Osteocyte (in vitro differentiated cells): Measurements from ENCODE around the gene EXTL1. TPM values are rescaled to one million over a fixed set of nuclear protein-coding genes. Genes with fewer than 3 reads are reported as not detected.
"Not testable (repeated sequence)": the region's sequence is repeated elsewhere in the genome, so short reads cannot be mapped to it uniquely, and the experiment has no call there.

Experiments
- DNase-seq: peaks from one replicate; pipeline ENCODE4 v3.0.0; 2021; ENCODE audit warnings: mixed read lengths; ENCODE audit not compliant: unreplicated experiment; ENCODE audit errors: extremely low spot score
- H3K27ac Mint-ChIP-seq: one replicate; pipeline ENCODE4 v1.8.0; 2021; ENCODE audit warnings: mild to moderate bottlenecking, mixed read lengths; ENCODE audit not compliant: unreplicated experiment
- H3K27me3 Mint-ChIP-seq: one replicate; pipeline ENCODE4 v1.8.0; 2021; ENCODE audit warnings: mixed read lengths; ENCODE audit not compliant: unreplicated experiment
- H3K36me3 Mint-ChIP-seq: one replicate; pipeline ENCODE4 v1.8.0; 2021; ENCODE audit warnings: mixed read lengths; ENCODE audit not compliant: unreplicated experiment
- H3K4me1 Mint-ChIP-seq: one replicate; pipeline ENCODE4 v1.8.0; 2021; ENCODE audit warnings: mixed read lengths; ENCODE audit not compliant: unreplicated experiment
- H3K4me3 Mint-ChIP-seq: one replicate; pipeline ENCODE4 v1.8.0; 2021; ENCODE audit warnings: mild to moderate bottlenecking, moderate library complexity, mixed read lengths; ENCODE audit not compliant: unreplicated experiment
- H3K9me3 Mint-ChIP-seq: one replicate; pipeline ENCODE4 v1.8.0; 2021; ENCODE audit warnings: mixed read lengths; ENCODE audit not compliant: unreplicated experiment
- total RNA-seq: library from RNA; stranded (reverse); gene quantifications from 2 replicates; pipeline ENCODE4 v1.2.1, GENCODE V29; 2021
- TF ChIP-seq, protein P1 (sequence below): fragments of 200-600 bp; sonication (generic); IDR thresholded peaks from 2 replicates; pipeline ENCODE4 v1.5.0; 2021; ENCODE audit warnings: antibody characterized with exemption, mild to moderate bottlenecking, moderate library complexity

The EXTL1 gene
- total RNA-seq, 1 donor from 2014 or later, result 0.30 TPM

- H3K27ac Mint-ChIP-seq, result no peak overlapping the region
- peaks cover 46% of the 10 kb centered on the region for H3K36me3 Mint-ChIP-seq
- no peaks in the 10 kb centered on the region for H3K4me1 Mint-ChIP-seq
- no peaks in the 10 kb centered on the region for H3K27me3 Mint-ChIP-seq
- DNase-seq, result no peak
- TF ChIP-seq, protein P1, sequence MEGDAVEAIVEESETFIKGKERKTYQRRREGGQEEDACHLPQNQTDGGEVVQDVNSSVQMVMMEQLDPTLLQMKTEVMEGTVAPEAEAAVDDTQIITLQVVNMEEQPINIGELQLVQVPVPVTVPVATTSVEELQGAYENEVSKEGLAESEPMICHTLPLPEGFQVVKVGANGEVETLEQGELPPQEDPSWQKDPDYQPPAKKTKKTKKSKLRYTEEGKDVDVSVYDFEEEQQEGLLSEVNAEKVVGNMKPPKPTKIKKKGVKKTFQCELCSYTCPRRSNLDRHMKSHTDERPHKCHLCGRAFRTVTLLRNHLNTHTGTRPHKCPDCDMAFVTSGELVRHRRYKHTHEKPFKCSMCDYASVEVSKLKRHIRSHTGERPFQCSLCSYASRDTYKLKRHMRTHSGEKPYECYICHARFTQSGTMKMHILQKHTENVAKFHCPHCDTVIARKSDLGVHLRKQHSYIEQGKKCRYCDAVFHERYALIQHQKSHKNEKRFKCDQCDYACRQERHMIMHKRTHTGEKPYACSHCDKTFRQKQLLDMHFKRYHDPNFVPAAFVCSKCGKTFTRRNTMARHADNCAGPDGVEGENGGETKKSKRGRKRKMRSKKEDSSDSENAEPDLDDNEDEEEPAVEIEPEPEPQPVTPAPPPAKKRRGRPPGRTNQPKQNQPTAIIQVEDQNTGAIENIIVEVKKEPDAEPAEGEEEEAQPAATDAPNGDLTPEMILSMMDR, result no peak
- H3K4me3 Mint-ChIP-seq, result no peak overlapping the region
- H3K9me3 Mint-ChIP-seq, result no peaks in the 10 kb centered on the region
Observed at GRCh38 chr1:25979210-25979609, 42.4 kb upstream of the EXTL1 start.

GRCh38 chr1:25985171-25985570, 36.4 kb upstream of the EXTL1 start:
- DNase-seq, result no peak
- no peaks in the 10 kb centered on the region for H3K27me3 Mint-ChIP-seq

DNA sequence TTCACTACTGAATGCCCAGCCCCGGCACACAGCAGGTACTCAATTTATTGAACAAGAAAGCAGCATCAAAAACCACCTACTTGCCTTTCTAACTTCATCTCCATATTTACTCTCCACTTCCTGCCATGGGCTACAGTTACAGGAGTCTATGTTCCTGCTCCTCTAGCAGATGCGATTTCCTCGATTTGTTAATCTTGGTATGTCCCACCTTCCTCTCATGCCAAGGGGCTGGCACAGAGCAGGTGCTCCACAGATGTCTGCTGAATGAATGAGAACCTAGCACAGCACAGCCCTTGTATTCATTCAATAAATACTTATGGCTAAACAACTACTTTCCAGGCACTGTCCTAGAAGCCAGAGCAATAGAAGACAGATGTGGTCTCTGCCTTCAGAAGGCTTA, 35.9 kb upstream of the EXTL1 start:
- Mint-ChIP-seq H3K4me1 (no peaks in the 10 kb centered on the region), H3K4me3 (no peak overlapping the region), H3K9me3 (no peaks in the 10 kb centered on the region), H3K36me3 (peaks cover 38% of the 10 kb centered on the region), H3K27me3 (no peaks in the 10 kb centered on the region), H3K27ac (no peak overlapping the region)
- DNase-seq, result no peak
- TF ChIP-seq, protein P1, result no peak

More at GRCh38 chr1:25985171-25985570, 36.4 kb upstream of the EXTL1 start:
- Mint-ChIP-seq H3K27ac (no peak overlapping the region), H3K36me3 (peaks cover 38% of the 10 kb centered on the region), H3K4me1 (no peaks in the 10 kb centered on the region), H3K9me3 (no peaks in the 10 kb centered on the region), H3K4me3 (no peak overlapping the region)
- TF ChIP-seq, protein P1, result no peak

DNA sequence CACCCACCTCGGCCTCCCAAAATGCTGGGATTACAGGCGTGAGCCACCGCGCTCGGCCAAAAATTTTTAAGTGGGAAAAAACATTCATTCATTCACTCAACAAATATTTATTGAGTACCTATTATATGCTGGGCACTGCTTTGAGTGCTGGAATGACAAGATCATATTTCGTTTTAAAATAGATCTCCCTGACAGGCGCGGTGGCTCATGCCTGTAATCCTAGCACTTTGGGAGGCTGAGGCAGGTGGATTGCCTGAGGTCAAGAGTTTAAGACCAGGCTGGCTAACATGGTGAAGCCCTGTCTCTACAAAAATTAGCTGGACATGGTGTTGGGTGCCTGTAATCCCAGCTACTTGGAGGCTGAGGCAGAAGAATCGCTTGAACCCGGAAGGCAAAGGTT, 34.8 kb upstream of the EXTL1 start:
- not testable (repeated sequence) for H3K27me3 Mint-ChIP-seq, DNase-seq, H3K27ac Mint-ChIP-seq, H3K4me1 Mint-ChIP-seq, H3K9me3 Mint-ChIP-seq, H3K4me3 Mint-ChIP-seq
- peaks cover 31% of the 10 kb centered on the region for H3K36me3 Mint-ChIP-seq

- TF ChIP-seq, protein P1, result no peak
- Mint-ChIP-seq H3K27ac (no peak overlapping the region), H3K4me1 (no peaks in the 10 kb centered on the region), H3K9me3 (no peaks in the 10 kb centered on the region), H3K27me3 (no peaks in the 10 kb centered on the region), H3K36me3 (peaks cover 21% of the 10 kb centered on the region), H3K4me3 (no peak overlapping the region)
- no peak for DNase-seq
Observed at GRCh38 chr1:25987951-25988350, 33.6 kb upstream of the EXTL1 start.
